ENCODE data around the gene SIAH1. TPM values are rescaled to one million over a fixed set of nuclear protein-coding genes. Genes with fewer than 3 reads are reported as not detected.
"Not testable (repeated sequence)": the region's sequence is repeated elsewhere in the genome, so short reads cannot be mapped to it uniquely, and the experiment has no call there.

The SIAH1 gene
- total RNA-seq, 1 experiment from 2014 or later = 22.7 TPM

GRCh38 chr16:48421741-48422140, 36.5 kb upstream of the SIAH1 start:
- Histone ChIP-seq H4K20me1 (ENCODE audit: insufficient read depth) (no peaks in the 10 kb centered on the region), H3K9me3 (ENCODE audit: control insufficient read depth in 1 of 2, insufficient read depth in 1 of 2, low read depth in 1 of 2, low read length in 2 of 2) (no peaks in the 10 kb centered on the region), H3K36me3 (ENCODE audit: control insufficient read depth in 1 of 2, insufficient read depth in 2 of 2, low read length in 2 of 2) (no peaks in the 10 kb centered on the region), H3K4me2 (ENCODE audit: low read length) (no peak overlapping the region), H3K9me2 (ENCODE audit: insufficient read depth) (no peaks in the 10 kb centered on the region), H3K79me2 (ENCODE audit: insufficient read depth, low read length) (no peaks in the 10 kb centered on the region), H3K4me1 (ENCODE audit: control insufficient read depth in 1 of 2, insufficient read depth in 2 of 2, low read length in 2 of 2) (no peaks in the 10 kb centered on the region), H3K27me3 (ENCODE audit: insufficient read depth, low read length) (no peaks in the 10 kb centered on the region), H3K4me3 (replicated peaks in 1 of 2; ENCODE audit: low read depth in 1 of 2, low read length in 2 of 2) (no peak overlapping the region), H3K9ac (ENCODE audit: low read length) (no peak overlapping the region), H2AFZ (ENCODE audit: low read depth, low read length, poor library complexity, severe bottlenecking) (no peak overlapping the region), H3K27ac (ENCODE audit: low read depth, low read length) (no peak overlapping the region)
- ChIA-PET RAD21 (ENCODE audit: low non-redundant PET in 1 of 2, low total read pairs in 2 of 2, uncharacterized antibody in 2 of 2, unreplicated experiment in 2 of 2) (no interaction called here), POLR2A (no interaction called here), CTCF (no interaction called here)
- ATAC-seq (no peak), DNase-seq (ENCODE audit: low read depth, low spot score) (no peak)
- no peak for TF ChIP-seq TCF7L2 (IDR thresholded peaks at IDR 0.05; ENCODE audit: borderline replicate concordance, extremely low read depth, insufficient read depth, insufficient read length)
- TF ChIP-seq ZFX (IDR thresholded peaks at IDR 0.05) = no peak
- no peak for TF ChIP-seq ZNF274 (IDR thresholded peaks at IDR 0.05; ENCODE audit: low read depth, low read length)
- TF ChIP-seq CBX3 (IDR thresholded peaks at IDR 0.05; ENCODE audit: low read depth) = no peak
- TF ChIP-seq EZH2 (IDR thresholded peaks at IDR 0.05) = no peak
- TF ChIP-seq CEBPB (IDR thresholded peaks at IDR 0.05; ENCODE audit: low read depth) = no peak
- no TSS peak for BruUV-seq (replicated peaks)
- intact Hi-C loops (cut with micrococcal nuclease) = no loop called here

GRCh38 chr16:48420437-48420836, 35.2 kb upstream of the SIAH1 start:
- ATAC-seq (peak; percentile 65), DNase-seq (ENCODE audit: low read depth, low spot score) (no peak)
- no peaks in the 10 kb centered on the region for H4K20me1 ChIP-seq (ENCODE audit: insufficient read depth)
- no peak overlapping the region for H2AFZ ChIP-seq (ENCODE audit: low read depth, low read length, poor library complexity, severe bottlenecking)
- H3K9me3 ChIP-seq (ENCODE audit: control insufficient read depth in 1 of 2, insufficient read depth in 1 of 2, low read depth in 1 of 2, low read length in 2 of 2) = no peaks in the 10 kb centered on the region
- H3K4me3 ChIP-seq (replicated peaks in 1 of 2; ENCODE audit: low read depth in 1 of 2, low read length in 2 of 2) = no peak overlapping the region
- no peak overlapping the region for H3K4me2 ChIP-seq (ENCODE audit: low read length)
- no peaks in the 10 kb centered on the region for H3K79me2 ChIP-seq (ENCODE audit: insufficient read depth, low read length)
- RAD21 ChIA-PET (ENCODE audit: low non-redundant PET in 1 of 2, low total read pairs in 2 of 2, uncharacterized antibody in 2 of 2, unreplicated experiment in 2 of 2) = no interaction called here
- POLR2A ChIA-PET = no interaction called here
- no peaks in the 10 kb centered on the region for H3K9me2 ChIP-seq (ENCODE audit: insufficient read depth)
- intact Hi-C loops (cut with micrococcal nuclease) = no loop called here
- no peak overlapping the region for H3K9ac ChIP-seq (ENCODE audit: low read length)
- CTCF ChIA-PET = no interaction called here
- no peaks in the 10 kb centered on the region for H3K36me3 ChIP-seq (ENCODE audit: control insufficient read depth in 1 of 2, insufficient read depth in 2 of 2, low read length in 2 of 2)
- no peak overlapping the region for H3K27ac ChIP-seq (ENCODE audit: low read depth, low read length)
- no peaks in the 10 kb centered on the region for H3K4me1 ChIP-seq (ENCODE audit: control insufficient read depth in 1 of 2, insufficient read depth in 2 of 2, low read length in 2 of 2)
- H3K27me3 ChIP-seq (ENCODE audit: insufficient read depth, low read length) = no peaks in the 10 kb centered on the region
- no TSS peak for BruUV-seq (replicated peaks)
- TF ChIP-seq ATF3 (IDR thresholded peaks at IDR 0.05) (no peak), CTCF (IDR thresholded peaks at IDR 0.05 in 2 of 3, conservative IDR thresholded peaks at IDR 0.05 in 1 of 3; ENCODE audit: borderline replicate concordance in 1 of 3, insufficient read depth in 1 of 3, low read depth in 2 of 3, low read length in 2 of 3) (0 out of 6 replicates have a peak, but pooled peaks of 1 of the 3 experiments have one; percentile 4), SIN3A (IDR thresholded peaks at IDR 0.05; ENCODE audit: low read depth) (no peak)

- H3K9me3 ChIP-seq (ENCODE audit: control insufficient read depth in 1 of 2, insufficient read depth in 1 of 2, low read depth in 1 of 2, low read length in 2 of 2); CTCF ChIA-PET; H3K4me1 ChIP-seq (ENCODE audit: control insufficient read depth in 1 of 2, insufficient read depth in 2 of 2, low read length in 2 of 2); H3K36me3 ChIP-seq (ENCODE audit: control insufficient read depth in 1 of 2, insufficient read depth in 2 of 2, low read length in 2 of 2); H4K20me1 ChIP-seq (ENCODE audit: insufficient read depth); ATAC-seq; H2AFZ ChIP-seq (ENCODE audit: low read depth, low read length, poor library complexity, severe bottlenecking); POLR2A ChIA-PET; H3K27me3 ChIP-seq (ENCODE audit: insufficient read depth, low read length); H3K9me2 ChIP-seq (ENCODE audit: insufficient read depth); H3K79me2 ChIP-seq (ENCODE audit: insufficient read depth, low read length); H3K4me3 ChIP-seq (replicated peaks in 1 of 2; ENCODE audit: low read depth in 1 of 2, low read length in 2 of 2); H3K9ac ChIP-seq (ENCODE audit: low read length); intact Hi-C loops (cut with micrococcal nuclease); H3K4me2 ChIP-seq (ENCODE audit: low read length); BruUV-seq (replicated peaks); H3K27ac ChIP-seq (ENCODE audit: low read depth, low read length); RAD21 ChIA-PET (ENCODE audit: low non-redundant PET in 1 of 2, low total read pairs in 2 of 2, uncharacterized antibody in 2 of 2, unreplicated experiment in 2 of 2); DNase-seq (ENCODE audit: low read depth, low spot score): not testable (repeated sequence)
Measured at GRCh38 chr16:48416617-48417016, 31.4 kb upstream of the SIAH1 start.
